HG03159 (cell line): ENCODE measurements around the gene RAPH1.
"Not testable (repeated sequence)": the region's sequence is repeated elsewhere in the genome, so short reads cannot be mapped to it uniquely, and the experiment has no call there.

Experiments used
- ATAC-seq: cut with Tn5 transposase; IDR thresholded peaks from one replicate; pipeline ENCODE4 v1.9.1; 2021; ENCODE audit warnings: mild to moderate bottlenecking, moderate library complexity; ENCODE audit not compliant: unreplicated experiment

The RAPH1 gene

GRCh38 chr2:203549406-203549805 lies 14.3 kb upstream of the RAPH1 start:
- ATAC-seq = no peak

- ATAC-seq = no peak
Measured at GRCh38 chr2:203548887-203549286, 13.8 kb upstream of the RAPH1 start.

- no peak for ATAC-seq
Measured at GRCh38 chr2:203547356-203547755, 12.3 kb upstream of the RAPH1 start.

- ATAC-seq = no peak
Measured at GRCh38 chr2:203544402-203544801, 9.3 kb upstream of the RAPH1 start.

GRCh38 chr2:203543898-203544328 lies 8.8 kb upstream of the RAPH1 start:
- no peak for ATAC-seq

- ATAC-seq = not testable (repeated sequence)
Measured at GRCh38 chr2:203540598-203540997, 5.5 kb upstream of the RAPH1 start.

GRCh38 chr2:203538237-203538636 lies 3.1 kb upstream of the RAPH1 start:
- not testable (repeated sequence) for ATAC-seq

GRCh38 chr2:203536586-203536951 lies 1.5 kb upstream of the RAPH1 start:
- not testable (repeated sequence) for ATAC-seq

- no peak for ATAC-seq
Measured at GRCh38 chr2:203535784-203536585, 884 bp upstream of the RAPH1 start.

GRCh38 chr2:203534621-203535077 lies 452 bp downstream of the RAPH1 start:
- ATAC-seq = peak; percentile 45

- no peak for ATAC-seq
Measured at GRCh38 chr2:203533676-203534591, 1.2 kb downstream of the RAPH1 start.

GRCh38 chr2:203532957-203533658 lies 2.0 kb downstream of the RAPH1 start:
- no peak for ATAC-seq

- no peak for ATAC-seq
Measured at GRCh38 chr2:203527719-203528118, 7.4 kb downstream of the RAPH1 start.

- ATAC-seq = not testable (repeated sequence)
Measured at GRCh38 chr2:203513268-203513667, 21.8 kb downstream of the RAPH1 start.

- ATAC-seq = no peak
Measured at GRCh38 chr2:203510941-203511305, 24.2 kb downstream of the RAPH1 start.

GRCh38 chr2:203510256-203510940 lies 24.7 kb downstream of the RAPH1 start:
- ATAC-seq = no peak

- ATAC-seq = not testable (repeated sequence)
Measured at GRCh38 chr2:203503460-203503859, 31.6 kb downstream of the RAPH1 start.

GRCh38 chr2:203501873-203502272 lies 33.2 kb downstream of the RAPH1 start:
- no peak for ATAC-seq

- no peak for ATAC-seq
Measured at GRCh38 chr2:203500951-203501350, 34.1 kb downstream of the RAPH1 start.

- no peak for ATAC-seq
Measured at GRCh38 chr2:203500297-203500696, 34.8 kb downstream of the RAPH1 start.

- no peak for ATAC-seq
Measured at GRCh38 chr2:203498161-203498560, 36.9 kb downstream of the RAPH1 start.
